Measurements from ENCODE around the gene CCL1. TPM values are rescaled to one million over a fixed set of nuclear protein-coding genes. Genes with fewer than 3 reads are reported as not detected.

Gene CCL1
- total RNA-seq, 1 experiment from 2014 or later: not detected

DNA sequence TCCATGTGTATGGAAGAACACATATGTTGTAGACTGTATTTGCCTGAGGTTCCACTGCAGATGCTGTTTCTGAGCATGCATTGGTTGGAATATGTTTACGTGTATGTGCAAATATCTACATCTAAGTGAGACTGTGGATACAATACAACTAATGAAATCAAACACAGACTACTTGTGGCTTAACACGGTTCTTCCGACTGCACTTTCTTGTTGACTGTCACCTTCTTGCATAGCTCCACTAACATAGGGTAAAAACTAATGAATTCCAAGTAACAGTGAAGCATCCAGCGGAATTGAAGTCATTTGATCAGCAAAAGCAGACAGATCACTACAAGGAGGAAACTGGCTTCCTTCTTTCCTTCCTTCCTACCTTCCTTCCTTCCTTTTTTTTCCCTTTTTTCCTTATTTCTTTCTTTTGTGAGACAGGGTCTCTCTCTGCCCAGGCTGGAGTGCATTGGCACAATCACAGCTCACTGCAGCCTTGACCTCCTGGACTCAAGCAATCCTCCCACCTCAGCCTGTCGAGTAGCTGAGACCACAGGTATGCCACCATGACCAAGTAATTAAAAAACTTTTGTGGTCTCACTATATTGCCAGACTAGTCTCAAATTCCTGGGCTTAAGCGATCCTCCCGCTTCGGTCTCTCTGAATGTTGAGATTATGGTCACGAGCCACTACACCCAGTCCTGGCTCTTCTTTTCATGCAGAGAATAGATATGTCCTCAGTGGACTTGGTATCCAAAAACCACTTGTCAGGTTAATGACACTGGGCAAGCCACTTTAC is 22.0 kb upstream of the CCL1 start:
- ATAC-seq (no peak), DNase-seq (ENCODE audit: low spot score) (no peak)
- TF ChIP-seq SOX15 (CRISPR knock-in tag; IDR thresholded peaks at IDR 0.05): no peak
- TF ChIP-seq ZBTB21 (CRISPR knock-in tag; IDR thresholded peaks at IDR 0.05; ENCODE audit: borderline replicate concordance): no peak
- TF ChIP-seq KAT7 (CRISPR knock-in tag; IDR thresholded peaks at IDR 0.05; ENCODE audit: borderline replicate concordance): no peak
- TF ChIP-seq ZNF423 (CRISPR knock-in tag; IDR thresholded peaks at IDR 0.05): no peak
- TF ChIP-seq, protein P1, sequence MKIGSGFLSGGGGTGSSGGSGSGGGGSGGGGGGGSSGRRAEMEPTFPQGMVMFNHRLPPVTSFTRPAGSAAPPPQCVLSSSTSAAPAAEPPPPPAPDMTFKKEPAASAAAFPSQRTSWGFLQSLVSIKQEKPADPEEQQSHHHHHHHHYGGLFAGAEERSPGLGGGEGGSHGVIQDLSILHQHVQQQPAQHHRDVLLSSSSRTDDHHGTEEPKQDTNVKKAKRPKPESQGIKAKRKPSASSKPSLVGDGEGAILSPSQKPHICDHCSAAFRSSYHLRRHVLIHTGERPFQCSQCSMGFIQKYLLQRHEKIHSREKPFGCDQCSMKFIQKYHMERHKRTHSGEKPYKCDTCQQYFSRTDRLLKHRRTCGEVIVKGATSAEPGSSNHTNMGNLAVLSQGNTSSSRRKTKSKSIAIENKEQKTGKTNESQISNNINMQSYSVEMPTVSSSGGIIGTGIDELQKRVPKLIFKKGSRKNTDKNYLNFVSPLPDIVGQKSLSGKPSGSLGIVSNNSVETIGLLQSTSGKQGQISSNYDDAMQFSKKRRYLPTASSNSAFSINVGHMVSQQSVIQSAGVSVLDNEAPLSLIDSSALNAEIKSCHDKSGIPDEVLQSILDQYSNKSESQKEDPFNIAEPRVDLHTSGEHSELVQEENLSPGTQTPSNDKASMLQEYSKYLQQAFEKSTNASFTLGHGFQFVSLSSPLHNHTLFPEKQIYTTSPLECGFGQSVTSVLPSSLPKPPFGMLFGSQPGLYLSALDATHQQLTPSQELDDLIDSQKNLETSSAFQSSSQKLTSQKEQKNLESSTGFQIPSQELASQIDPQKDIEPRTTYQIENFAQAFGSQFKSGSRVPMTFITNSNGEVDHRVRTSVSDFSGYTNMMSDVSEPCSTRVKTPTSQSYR (CRISPR knock-in tag; IDR thresholded peaks at IDR 0.05): no peak
- TF ChIP-seq RORB (CRISPR knock-in tag; IDR thresholded peaks at IDR 0.05): no peak
- ChIA-PET CTCF (interaction anchor here (0.9 to 8.0 kb wide), 3 partner anchors 23 to 214 kb away, joined by 3 to 45 read pairs (median 4); partner anchors contain the start of gene CCL1), POLR2A (no interaction called here)
- Mint-ChIP-seq H3K27ac (no peak overlapping the region), H3K9me3 (no peaks in the 10 kb centered on the region), H3K4me3 (no peak overlapping the region), H3K36me3 (no peaks in the 10 kb centered on the region), H3K4me1 (no peaks in the 10 kb centered on the region), H3K27me3 (ENCODE audit: low read depth) (peaks cover 18% of the 10 kb centered on the region)

DNA sequence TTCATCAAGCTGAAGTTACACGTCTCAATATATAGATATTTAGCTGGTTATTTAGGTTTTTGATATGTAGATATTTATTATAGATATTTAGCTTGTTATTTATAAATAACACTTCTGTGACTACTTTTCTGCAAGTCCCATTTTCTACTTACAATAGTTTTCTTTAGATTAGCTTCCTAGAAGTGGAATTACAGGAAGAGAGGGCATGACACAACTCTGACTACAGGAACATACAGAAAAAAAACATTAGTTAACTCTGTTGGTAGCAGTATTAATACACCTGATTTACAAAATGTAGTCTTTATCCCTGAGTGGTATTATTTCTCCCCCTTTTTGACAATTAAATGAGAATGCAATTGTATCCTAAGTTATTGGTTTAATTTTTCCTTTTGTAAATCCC is 21.2 kb upstream of the CCL1 start:
- DNase-seq (ENCODE audit: low spot score) (no peak), ATAC-seq (no peak)
- CTCF ChIA-PET: interaction anchor here (0.6 to 8.0 kb wide), 3 partner anchors 22 to 151 kb away, joined by 3 to 45 read pairs (median 3); partner anchors contain the start of gene CCL1
- TF ChIP-seq ZNF138 (CRISPR knock-in tag; conservative IDR thresholded peaks at IDR 0.05) (no peak), ATF1 (CRISPR knock-in tag; IDR thresholded peaks at IDR 0.05) (no peak), ZNF232 (CRISPR knock-in tag; IDR thresholded peaks at IDR 0.05) (no peak), SOX15 (CRISPR knock-in tag; IDR thresholded peaks at IDR 0.05) (no peak), ZNF317 (CRISPR knock-in tag; IDR thresholded peaks at IDR 0.05; ENCODE audit: borderline replicate concordance, low read depth) (no peak), KAT7 (CRISPR knock-in tag; IDR thresholded peaks at IDR 0.05; ENCODE audit: borderline replicate concordance) (no peak)
- TF ChIP-seq, protein P2, sequence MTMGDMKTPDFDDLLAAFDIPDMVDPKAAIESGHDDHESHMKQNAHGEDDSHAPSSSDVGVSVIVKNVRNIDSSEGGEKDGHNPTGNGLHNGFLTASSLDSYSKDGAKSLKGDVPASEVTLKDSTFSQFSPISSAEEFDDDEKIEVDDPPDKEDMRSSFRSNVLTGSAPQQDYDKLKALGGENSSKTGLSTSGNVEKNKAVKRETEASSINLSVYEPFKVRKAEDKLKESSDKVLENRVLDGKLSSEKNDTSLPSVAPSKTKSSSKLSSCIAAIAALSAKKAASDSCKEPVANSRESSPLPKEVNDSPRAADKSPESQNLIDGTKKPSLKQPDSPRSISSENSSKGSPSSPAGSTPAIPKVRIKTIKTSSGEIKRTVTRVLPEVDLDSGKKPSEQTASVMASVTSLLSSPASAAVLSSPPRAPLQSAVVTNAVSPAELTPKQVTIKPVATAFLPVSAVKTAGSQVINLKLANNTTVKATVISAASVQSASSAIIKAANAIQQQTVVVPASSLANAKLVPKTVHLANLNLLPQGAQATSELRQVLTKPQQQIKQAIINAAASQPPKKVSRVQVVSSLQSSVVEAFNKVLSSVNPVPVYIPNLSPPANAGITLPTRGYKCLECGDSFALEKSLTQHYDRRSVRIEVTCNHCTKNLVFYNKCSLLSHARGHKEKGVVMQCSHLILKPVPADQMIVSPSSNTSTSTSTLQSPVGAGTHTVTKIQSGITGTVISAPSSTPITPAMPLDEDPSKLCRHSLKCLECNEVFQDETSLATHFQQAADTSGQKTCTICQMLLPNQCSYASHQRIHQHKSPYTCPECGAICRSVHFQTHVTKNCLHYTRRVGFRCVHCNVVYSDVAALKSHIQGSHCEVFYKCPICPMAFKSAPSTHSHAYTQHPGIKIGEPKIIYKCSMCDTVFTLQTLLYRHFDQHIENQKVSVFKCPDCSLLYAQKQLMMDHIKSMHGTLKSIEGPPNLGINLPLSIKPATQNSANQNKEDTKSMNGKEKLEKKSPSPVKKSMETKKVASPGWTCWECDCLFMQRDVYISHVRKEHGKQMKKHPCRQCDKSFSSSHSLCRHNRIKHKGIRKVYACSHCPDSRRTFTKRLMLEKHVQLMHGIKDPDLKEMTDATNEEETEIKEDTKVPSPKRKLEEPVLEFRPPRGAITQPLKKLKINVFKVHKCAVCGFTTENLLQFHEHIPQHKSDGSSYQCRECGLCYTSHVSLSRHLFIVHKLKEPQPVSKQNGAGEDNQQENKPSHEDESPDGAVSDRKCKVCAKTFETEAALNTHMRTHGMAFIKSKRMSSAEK (CRISPR knock-in tag; IDR thresholded peaks at IDR 0.05; ENCODE audit: borderline replicate concordance): no peak
- TF ChIP-seq, protein P3, sequence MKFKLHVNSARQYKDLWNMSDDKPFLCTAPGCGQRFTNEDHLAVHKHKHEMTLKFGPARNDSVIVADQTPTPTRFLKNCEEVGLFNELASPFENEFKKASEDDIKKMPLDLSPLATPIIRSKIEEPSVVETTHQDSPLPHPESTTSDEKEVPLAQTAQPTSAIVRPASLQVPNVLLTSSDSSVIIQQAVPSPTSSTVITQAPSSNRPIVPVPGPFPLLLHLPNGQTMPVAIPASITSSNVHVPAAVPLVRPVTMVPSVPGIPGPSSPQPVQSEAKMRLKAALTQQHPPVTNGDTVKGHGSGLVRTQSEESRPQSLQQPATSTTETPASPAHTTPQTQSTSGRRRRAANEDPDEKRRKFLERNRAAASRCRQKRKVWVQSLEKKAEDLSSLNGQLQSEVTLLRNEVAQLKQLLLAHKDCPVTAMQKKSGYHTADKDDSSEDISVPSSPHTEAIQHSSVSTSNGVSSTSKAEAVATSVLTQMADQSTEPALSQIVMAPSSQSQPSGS (CRISPR knock-in tag; IDR thresholded peaks at IDR 0.05; ENCODE audit: borderline replicate concordance, low read depth): no peak
- TF ChIP-seq, protein P4, sequence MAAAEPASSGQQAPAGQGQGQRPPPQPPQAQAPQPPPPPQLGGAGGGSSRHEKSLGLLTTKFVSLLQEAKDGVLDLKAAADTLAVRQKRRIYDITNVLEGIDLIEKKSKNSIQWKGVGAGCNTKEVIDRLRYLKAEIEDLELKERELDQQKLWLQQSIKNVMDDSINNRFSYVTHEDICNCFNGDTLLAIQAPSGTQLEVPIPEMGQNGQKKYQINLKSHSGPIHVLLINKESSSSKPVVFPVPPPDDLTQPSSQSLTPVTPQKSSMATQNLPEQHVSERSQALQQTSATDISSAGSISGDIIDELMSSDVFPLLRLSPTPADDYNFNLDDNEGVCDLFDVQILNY (CRISPR knock-in tag; IDR thresholded peaks at IDR 0.05): no peak
- TF ChIP-seq, protein P5, sequence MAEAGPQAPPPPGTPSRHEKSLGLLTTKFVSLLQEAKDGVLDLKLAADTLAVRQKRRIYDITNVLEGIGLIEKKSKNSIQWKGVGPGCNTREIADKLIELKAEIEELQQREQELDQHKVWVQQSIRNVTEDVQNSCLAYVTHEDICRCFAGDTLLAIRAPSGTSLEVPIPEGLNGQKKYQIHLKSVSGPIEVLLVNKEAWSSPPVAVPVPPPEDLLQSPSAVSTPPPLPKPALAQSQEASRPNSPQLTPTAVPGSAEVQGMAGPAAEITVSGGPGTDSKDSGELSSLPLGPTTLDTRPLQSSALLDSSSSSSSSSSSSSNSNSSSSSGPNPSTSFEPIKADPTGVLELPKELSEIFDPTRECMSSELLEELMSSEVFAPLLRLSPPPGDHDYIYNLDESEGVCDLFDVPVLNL (CRISPR knock-in tag; IDR thresholded peaks at IDR 0.05; ENCODE audit: borderline replicate concordance, low read depth): no peak
- TF ChIP-seq, protein P6, sequence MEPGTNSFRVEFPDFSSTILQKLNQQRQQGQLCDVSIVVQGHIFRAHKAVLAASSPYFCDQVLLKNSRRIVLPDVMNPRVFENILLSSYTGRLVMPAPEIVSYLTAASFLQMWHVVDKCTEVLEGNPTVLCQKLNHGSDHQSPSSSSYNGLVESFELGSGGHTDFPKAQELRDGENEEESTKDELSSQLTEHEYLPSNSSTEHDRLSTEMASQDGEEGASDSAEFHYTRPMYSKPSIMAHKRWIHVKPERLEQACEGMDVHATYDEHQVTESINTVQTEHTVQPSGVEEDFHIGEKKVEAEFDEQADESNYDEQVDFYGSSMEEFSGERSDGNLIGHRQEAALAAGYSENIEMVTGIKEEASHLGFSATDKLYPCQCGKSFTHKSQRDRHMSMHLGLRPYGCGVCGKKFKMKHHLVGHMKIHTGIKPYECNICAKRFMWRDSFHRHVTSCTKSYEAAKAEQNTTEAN (CRISPR knock-in tag; IDR thresholded peaks at IDR 0.05): no peak
- TF ChIP-seq, protein P1 (CRISPR knock-in tag; IDR thresholded peaks at IDR 0.05): no peak
- TF ChIP-seq, protein P7, sequence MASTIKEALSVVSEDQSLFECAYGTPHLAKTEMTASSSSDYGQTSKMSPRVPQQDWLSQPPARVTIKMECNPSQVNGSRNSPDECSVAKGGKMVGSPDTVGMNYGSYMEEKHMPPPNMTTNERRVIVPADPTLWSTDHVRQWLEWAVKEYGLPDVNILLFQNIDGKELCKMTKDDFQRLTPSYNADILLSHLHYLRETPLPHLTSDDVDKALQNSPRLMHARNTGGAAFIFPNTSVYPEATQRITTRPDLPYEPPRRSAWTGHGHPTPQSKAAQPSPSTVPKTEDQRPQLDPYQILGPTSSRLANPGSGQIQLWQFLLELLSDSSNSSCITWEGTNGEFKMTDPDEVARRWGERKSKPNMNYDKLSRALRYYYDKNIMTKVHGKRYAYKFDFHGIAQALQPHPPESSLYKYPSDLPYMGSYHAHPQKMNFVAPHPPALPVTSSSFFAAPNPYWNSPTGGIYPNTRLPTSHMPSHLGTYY (CRISPR knock-in tag; IDR thresholded peaks at IDR 0.05): no peak
- peaks cover 23% of the 10 kb centered on the region for H3K27me3 Mint-ChIP-seq (ENCODE audit: low read depth)
- no peaks in the 10 kb centered on the region for H3K4me1 Mint-ChIP-seq
- H3K36me3 Mint-ChIP-seq: no peaks in the 10 kb centered on the region
- no peak overlapping the region for H3K27ac Mint-ChIP-seq
- H3K4me3 Mint-ChIP-seq: no peak overlapping the region
- no peaks in the 10 kb centered on the region for H3K9me3 Mint-ChIP-seq
- POLR2A ChIA-PET: no interaction called here

Data from WTC11 (cell line).